NB4 (cell line): ENCODE measurements around the gene AGAP1.
"Not testable (repeated sequence)": the region's sequence is repeated elsewhere in the genome, so short reads cannot be mapped to it uniquely, and the experiment has no call there.

ENCODE experiments used
- POLR2A ChIP-seq: IDR thresholded peaks from 2 replicates; pipeline ENCODE4 v1.6.1; 2011; ENCODE audit warnings: mild to moderate bottlenecking; ENCODE audit not compliant: insufficient read length; ENCODE audit errors: extremely low read depth
- TF ChIP-seq, protein P1 (sequence below): IDR thresholded peaks from one replicate; pipeline ENCODE4 v1.5.1; 2012; ENCODE audit warnings: low read depth, low read length

- TF ChIP-seq, protein P1, sequence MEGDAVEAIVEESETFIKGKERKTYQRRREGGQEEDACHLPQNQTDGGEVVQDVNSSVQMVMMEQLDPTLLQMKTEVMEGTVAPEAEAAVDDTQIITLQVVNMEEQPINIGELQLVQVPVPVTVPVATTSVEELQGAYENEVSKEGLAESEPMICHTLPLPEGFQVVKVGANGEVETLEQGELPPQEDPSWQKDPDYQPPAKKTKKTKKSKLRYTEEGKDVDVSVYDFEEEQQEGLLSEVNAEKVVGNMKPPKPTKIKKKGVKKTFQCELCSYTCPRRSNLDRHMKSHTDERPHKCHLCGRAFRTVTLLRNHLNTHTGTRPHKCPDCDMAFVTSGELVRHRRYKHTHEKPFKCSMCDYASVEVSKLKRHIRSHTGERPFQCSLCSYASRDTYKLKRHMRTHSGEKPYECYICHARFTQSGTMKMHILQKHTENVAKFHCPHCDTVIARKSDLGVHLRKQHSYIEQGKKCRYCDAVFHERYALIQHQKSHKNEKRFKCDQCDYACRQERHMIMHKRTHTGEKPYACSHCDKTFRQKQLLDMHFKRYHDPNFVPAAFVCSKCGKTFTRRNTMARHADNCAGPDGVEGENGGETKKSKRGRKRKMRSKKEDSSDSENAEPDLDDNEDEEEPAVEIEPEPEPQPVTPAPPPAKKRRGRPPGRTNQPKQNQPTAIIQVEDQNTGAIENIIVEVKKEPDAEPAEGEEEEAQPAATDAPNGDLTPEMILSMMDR = not testable (repeated sequence)
- not testable (repeated sequence) for TF ChIP-seq POLR2A
These were observed 109.1 kb downstream of the AGAP1 start for GRCh38 chr2:235602971-235603370.
